Measurements from ENCODE around the gene AOAH.
"Not testable (repeated sequence)": the region's sequence is repeated elsewhere in the genome, so short reads cannot be mapped to it uniquely, and the experiment has no call there.

The AOAH gene

GRCh38 chr7:36469236-36469635 is 255.1 kb downstream of the AOAH start:
- no peak for DNase-seq (ENCODE audit: low spot score)

GRCh38 chr7:36468370-36469101 is 255.8 kb downstream of the AOAH start:
- no peak for DNase-seq (ENCODE audit: low spot score)

GRCh38 chr7:36466001-36466400 is 258.3 kb downstream of the AOAH start:
- DNase-seq (ENCODE audit: low spot score), result not testable (repeated sequence)

- no peak for DNase-seq (ENCODE audit: low spot score)
Measured at GRCh38 chr7:36464271-36464670, 260.0 kb downstream of the AOAH start.
